ENCODE measurements around the gene MRPS11. TPM values are rescaled to one million over a fixed set of nuclear protein-coding genes. Genes with fewer than 3 reads are reported as not detected.

MRPS11 gene
- total and polyA plus RNA-seq, 9 of the 15 experiments (the other 6 are each of a cell fraction or from before 2014, with no cell fraction given) = 28.3 to 83.2 (median 53.1) TPM

GRCh38 chr15:88467073-88467934 is at the start of gene MRPS11, which contains the start of gene MRPL46 (continued):
- TF ChIP-seq HNRNPLL (IDR thresholded peaks at IDR 0.05; ENCODE audit: low read depth, low read length, poor library complexity, severe bottlenecking) (peak; percentile 58), ZNF507 (tag; conservative IDR thresholded peaks at IDR 0.05) (no peak), POLR2B (IDR thresholded peaks at IDR 0.05; ENCODE audit: low read depth, partially characterized antibody) (peak; percentile 48), ZNF324 (CRISPR knock-in tag; IDR thresholded peaks at IDR 0.05) (no peak), ZNF165 (CRISPR knock-in tag; IDR thresholded peaks at IDR 0.05; ENCODE audit: borderline replicate concordance) (peak; percentile 75; the same call in 1 of the 2 replicates), ETS1 (conservative IDR thresholded peaks at IDR 0.05; ENCODE audit: control insufficient read depth, low read depth, low read length) (peak; percentile 65), POLR2AphosphoS5 (IDR thresholded peaks at IDR 0.05; ENCODE audit: control insufficient read depth, insufficient read depth, low read depth, low read length) (peak; percentile 75), ZNF263 (CRISPR knock-in tag; IDR thresholded peaks at IDR 0.05; ENCODE audit: borderline replicate concordance) (peak; percentile 26; the same call in 1 of the 2 replicates), HIVEP1 (CRISPR knock-in tag; IDR thresholded peaks at IDR 0.05) (no peak), ZBTB7A (IDR thresholded peaks at IDR 0.05; ENCODE audit: borderline replicate concordance, control insufficient read depth, low read depth, low read length) (peak; percentile 77), SETDB1 (IDR thresholded peaks at IDR 0.05; ENCODE audit: low read length) (no peak), PHF20 (IDR thresholded peaks at IDR 0.05; ENCODE audit: partially characterized antibody) (peak; percentile 98), SMC3 (conservative IDR thresholded peaks at IDR 0.05; ENCODE audit: insufficient read depth, low read depth, low read length) (no peak), ARHGAP35 (IDR thresholded peaks at IDR 0.05; ENCODE audit: partially characterized antibody) (no peak), SREBF1 (IDR thresholded peaks at IDR 0.05; ENCODE audit: borderline replicate concordance, low read depth, low read length) (peak; percentile 75; the same call in 1 of the 2 replicates), CEBPB (tag; IDR thresholded peaks at IDR 0.05) (no peak), KLF6 (CRISPR knock-in tag; IDR thresholded peaks at IDR 0.05; ENCODE audit: borderline replicate concordance) (0 out of 2 replicates have a peak, but pooled peaks have one; percentile 21), ZNF766 (CRISPR knock-in tag; conservative IDR thresholded peaks at IDR 0.05) (peak; percentile 81; the same call in 1 of the 2 replicates)
- TF ChIP-seq, protein P1, sequence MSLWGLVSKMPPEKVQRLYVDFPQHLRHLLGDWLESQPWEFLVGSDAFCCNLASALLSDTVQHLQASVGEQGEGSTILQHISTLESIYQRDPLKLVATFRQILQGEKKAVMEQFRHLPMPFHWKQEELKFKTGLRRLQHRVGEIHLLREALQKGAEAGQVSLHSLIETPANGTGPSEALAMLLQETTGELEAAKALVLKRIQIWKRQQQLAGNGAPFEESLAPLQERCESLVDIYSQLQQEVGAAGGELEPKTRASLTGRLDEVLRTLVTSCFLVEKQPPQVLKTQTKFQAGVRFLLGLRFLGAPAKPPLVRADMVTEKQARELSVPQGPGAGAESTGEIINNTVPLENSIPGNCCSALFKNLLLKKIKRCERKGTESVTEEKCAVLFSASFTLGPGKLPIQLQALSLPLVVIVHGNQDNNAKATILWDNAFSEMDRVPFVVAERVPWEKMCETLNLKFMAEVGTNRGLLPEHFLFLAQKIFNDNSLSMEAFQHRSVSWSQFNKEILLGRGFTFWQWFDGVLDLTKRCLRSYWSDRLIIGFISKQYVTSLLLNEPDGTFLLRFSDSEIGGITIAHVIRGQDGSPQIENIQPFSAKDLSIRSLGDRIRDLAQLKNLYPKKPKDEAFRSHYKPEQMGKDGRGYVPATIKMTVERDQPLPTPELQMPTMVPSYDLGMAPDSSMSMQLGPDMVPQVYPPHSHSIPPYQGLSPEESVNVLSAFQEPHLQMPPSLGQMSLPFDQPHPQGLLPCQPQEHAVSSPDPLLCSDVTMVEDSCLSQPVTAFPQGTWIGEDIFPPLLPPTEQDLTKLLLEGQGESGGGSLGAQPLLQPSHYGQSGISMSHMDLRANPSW (CRISPR knock-in tag; IDR thresholded peaks at IDR 0.05) = peak; percentile 36; the same call in 1 of the 2 replicates
- TF ChIP-seq, protein P2, sequence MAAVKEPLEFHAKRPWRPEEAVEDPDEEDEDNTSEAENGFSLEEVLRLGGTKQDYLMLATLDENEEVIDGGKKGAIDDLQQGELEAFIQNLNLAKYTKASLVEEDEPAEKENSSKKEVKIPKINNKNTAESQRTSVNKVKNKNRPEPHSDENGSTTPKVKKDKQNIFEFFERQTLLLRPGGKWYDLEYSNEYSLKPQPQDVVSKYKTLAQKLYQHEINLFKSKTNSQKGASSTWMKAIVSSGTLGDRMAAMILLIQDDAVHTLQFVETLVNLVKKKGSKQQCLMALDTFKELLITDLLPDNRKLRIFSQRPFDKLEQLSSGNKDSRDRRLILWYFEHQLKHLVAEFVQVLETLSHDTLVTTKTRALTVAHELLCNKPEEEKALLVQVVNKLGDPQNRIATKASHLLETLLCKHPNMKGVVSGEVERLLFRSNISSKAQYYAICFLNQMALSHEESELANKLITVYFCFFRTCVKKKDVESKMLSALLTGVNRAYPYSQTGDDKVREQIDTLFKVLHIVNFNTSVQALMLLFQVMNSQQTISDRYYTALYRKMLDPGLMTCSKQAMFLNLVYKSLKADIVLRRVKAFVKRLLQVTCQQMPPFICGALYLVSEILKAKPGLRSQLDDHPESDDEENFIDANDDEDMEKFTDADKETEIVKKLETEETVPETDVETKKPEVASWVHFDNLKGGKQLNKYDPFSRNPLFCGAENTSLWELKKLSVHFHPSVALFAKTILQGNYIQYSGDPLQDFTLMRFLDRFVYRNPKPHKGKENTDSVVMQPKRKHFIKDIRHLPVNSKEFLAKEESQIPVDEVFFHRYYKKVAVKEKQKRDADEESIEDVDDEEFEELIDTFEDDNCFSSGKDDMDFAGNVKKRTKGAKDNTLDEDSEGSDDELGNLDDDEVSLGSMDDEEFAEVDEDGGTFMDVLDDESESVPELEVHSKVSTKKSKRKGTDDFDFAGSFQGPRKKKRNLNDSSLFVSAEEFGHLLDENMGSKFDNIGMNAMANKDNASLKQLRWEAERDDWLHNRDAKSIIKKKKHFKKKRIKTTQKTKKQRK (IDR thresholded peaks at IDR 0.05; ENCODE audit: borderline replicate concordance, low read depth, low read length) = no peak

All from K562 (cell line).